Endothelial cell (in vitro differentiated cells): ENCODE results near the gene GLI3. TPM values are rescaled to one million over a fixed set of nuclear protein-coding genes. Genes with fewer than 3 reads are reported as not detected.
A peak's percentile ranks its signal among the peaks of the same experiment; 100 is the strongest.

ENCODE experiments used
- DNase-seq: peaks from one replicate; pipeline ENCODE4 v3.0.0; 2021; ENCODE audit warnings: low spot score
- H3K27ac Mint-ChIP-seq: one replicate; pipeline ENCODE4 v1.8.0; 2021; ENCODE audit warnings: mixed read lengths, inconsistent platforms; ENCODE audit not compliant: unreplicated experiment
- H3K27me3 Mint-ChIP-seq: one replicate; pipeline ENCODE4 v1.8.0; 2021; ENCODE audit warnings: mild to moderate bottlenecking, moderate library complexity, mixed read lengths, inconsistent platforms; ENCODE audit not compliant: unreplicated experiment
- H3K36me3 Mint-ChIP-seq: one replicate; pipeline ENCODE4 v1.8.0; 2021; ENCODE audit warnings: mild to moderate bottlenecking, low read depth, mixed read lengths, inconsistent platforms; ENCODE audit not compliant: unreplicated experiment
- H3K4me1 Mint-ChIP-seq: one replicate; pipeline ENCODE4 v1.8.0; 2021; ENCODE audit warnings: mild to moderate bottlenecking, mixed read lengths, inconsistent platforms; ENCODE audit not compliant: unreplicated experiment
- H3K4me3 Mint-ChIP-seq: one replicate; pipeline ENCODE4 v1.8.0; 2021; ENCODE audit warnings: mild to moderate bottlenecking, mixed read lengths, inconsistent platforms; ENCODE audit not compliant: unreplicated experiment
- H3K9me3 Mint-ChIP-seq: one replicate; pipeline ENCODE4 v1.8.0; 2021; ENCODE audit warnings: mixed read lengths, inconsistent platforms; ENCODE audit not compliant: unreplicated experiment
- CTCF ChIP-seq: fragments of 200-600 bp; sonication (generic); IDR thresholded peaks from one replicate; pipeline ENCODE4 v1.5.0; 2021; ENCODE audit warnings: antibody characterized with exemption; ENCODE audit not compliant: unreplicated experiment
- long read RNA-seq: library from polyadenylated mRNA; unstranded; transcript quantifications from one replicate; pipeline ENCODE4 v2.0.0, GENCODE V29; 2020; ENCODE audit not compliant: unreplicated experiment
- total RNA-seq: library from RNA; stranded (reverse); fragmentation: NEBNext Ultra II Directional; extraction: Animal tissue kit (Norgen Biotek cat#: 25700); gene quantifications from one replicate; pipeline ENCODE4 v1.2.1, GENCODE V29; 2021; ENCODE audit not compliant: unreplicated experiment

GLI3 gene
- 24.9 TPM for total RNA-seq
- long read RNA-seq, partial matches to known transcripts = 1 of 1 reads
- long read RNA-seq, other reads (novel, unspliced or antisense) = 0 of 1 reads

GRCh38 chr7:42236976-42237810 is at the start of gene GLI3:
GLI3 (minus strand) TSS chr7:42237209; CDS start chr7:42223253, 13,956 bp downstream.
- TF ChIP-seq CTCF = no peak
- H3K36me3 Mint-ChIP-seq = no peaks in the 10 kb centered on the region
- peaks cover 11% of the 10 kb centered on the region for H3K27me3 Mint-ChIP-seq
- peak; percentile 82 for DNase-seq
- peaks cover 21% of the 10 kb centered on the region for H3K4me1 Mint-ChIP-seq
- H3K4me3 Mint-ChIP-seq = peak within 1 kb of the TSS; percentile 97
- H3K9me3 Mint-ChIP-seq = no peaks in the 10 kb centered on the region
- peak within 1 kb of the TSS; percentile 88 for H3K27ac Mint-ChIP-seq

GRCh38 chr7:42285383-42285824 is 48.4 kb upstream of the GLI3 start:
- no peak for DNase-seq
- H3K4me3 Mint-ChIP-seq = no peak overlapping the region
- H3K36me3 Mint-ChIP-seq = no peaks in the 10 kb centered on the region
- no peaks in the 10 kb centered on the region for H3K27me3 Mint-ChIP-seq
- peaks cover 2% of the 10 kb centered on the region for H3K4me1 Mint-ChIP-seq
- H3K27ac Mint-ChIP-seq = no peak overlapping the region
- H3K9me3 Mint-ChIP-seq = no peaks in the 10 kb centered on the region
- no peak for TF ChIP-seq CTCF

- no peak for TF ChIP-seq CTCF
- Mint-ChIP-seq H3K9me3 (no peaks in the 10 kb centered on the region), H3K4me1 (peaks cover 2% of the 10 kb centered on the region), H3K36me3 (no peaks in the 10 kb centered on the region), H3K27ac (no peak overlapping the region), H3K27me3 (no peaks in the 10 kb centered on the region), H3K4me3 (no peak overlapping the region)
- no peak for DNase-seq
Observed at GRCh38 chr7:42283553-42283952, 46.5 kb upstream of the GLI3 start.

GRCh38 chr7:42278344-42278743 is 41.3 kb upstream of the GLI3 start:
- Mint-ChIP-seq H3K36me3 (no peaks in the 10 kb centered on the region), H3K4me3 (no peak overlapping the region), H3K27me3 (no peaks in the 10 kb centered on the region), H3K9me3 (no peaks in the 10 kb centered on the region), H3K27ac (no peak overlapping the region), H3K4me1 (peaks cover 2% of the 10 kb centered on the region)
- no peak for DNase-seq
- no peak for TF ChIP-seq CTCF

GRCh38 chr7:42274053-42274452 is 37.0 kb upstream of the GLI3 start:
- H3K36me3 Mint-ChIP-seq = no peaks in the 10 kb centered on the region
- no peak overlapping the region for H3K27ac Mint-ChIP-seq
- H3K9me3 Mint-ChIP-seq = no peaks in the 10 kb centered on the region
- no peak for TF ChIP-seq CTCF
- H3K27me3 Mint-ChIP-seq = no peaks in the 10 kb centered on the region
- H3K4me1 Mint-ChIP-seq = no peaks in the 10 kb centered on the region
- DNase-seq = no peak
- H3K4me3 Mint-ChIP-seq = no peak overlapping the region
